ENCODE measurements around the gene UBLCP1.

GRCh38 chr5:159333545-159333925 is 70.4 kb downstream of the UBLCP1 start:
- TF ChIP-seq POLR2AphosphoS5 (IDR thresholded peaks at IDR 0.05; ENCODE audit: borderline replicate concordance, low read depth, low read length) (no peak), EZH2 (IDR thresholded peaks at IDR 0.05) (no peak)
